ENCODE results near the gene CSNK1G1.

The CSNK1G1 gene

GRCh38 chr15:64132217-64132616, 223.8 kb downstream of the CSNK1G1 start:
- Histone ChIP-seq H3K27me3 (replicated peaks; ENCODE audit: insufficient read depth, low read length) (no peaks in the 10 kb centered on the region), H3F3A (ENCODE audit: insufficient read depth, low read length) (no peaks in the 10 kb centered on the region), H3K9me2 (replicated peaks; ENCODE audit: insufficient read depth, low read length) (no peaks in the 10 kb centered on the region), H3K79me2 (ENCODE audit: low read length) (no peaks in the 10 kb centered on the region), H3K4me3 (ENCODE audit: low read length) (no peak overlapping the region), H2AFZ (ENCODE audit: low read length) (no peak overlapping the region), H3K9me3 (replicated peaks; ENCODE audit: insufficient read depth, low read length) (no peaks in the 10 kb centered on the region), H3K9ac (ENCODE audit: low read length) (no peak overlapping the region), H3K4me1 (ENCODE audit: low read length) (no peaks in the 10 kb centered on the region), H4K20me1 (ENCODE audit: insufficient read depth, low read length) (no peaks in the 10 kb centered on the region), H3K4me2 (ENCODE audit: low read depth, low read length) (no peak overlapping the region), H3K27ac (ENCODE audit: low read length) (no peak overlapping the region), H3K36me3 (replicated peaks; ENCODE audit: insufficient read depth, low read length) (peaks cover 5% of the 10 kb centered on the region)
- no peak for DNase-seq
- TF ChIP-seq CTCF (IDR thresholded peaks at IDR 0.05; ENCODE audit: low read length) (no peak), EZH2 (optimal IDR thresholded peaks at IDR 0.05; ENCODE audit: low read depth, low read length) (no peak), EZH2phosphoT487 (IDR thresholded peaks at IDR 0.05; ENCODE audit: low read length) (no peak)

GRCh38 chr15:64131547-64131946, 224.4 kb downstream of the CSNK1G1 start:
- no peak overlapping the region for H3K4me2 ChIP-seq (ENCODE audit: low read depth, low read length)
- no peaks in the 10 kb centered on the region for H3F3A ChIP-seq (ENCODE audit: insufficient read depth, low read length)
- H3K9me2 ChIP-seq (replicated peaks; ENCODE audit: insufficient read depth, low read length): no peaks in the 10 kb centered on the region
- H4K20me1 ChIP-seq (ENCODE audit: insufficient read depth, low read length): no peaks in the 10 kb centered on the region
- H3K27me3 ChIP-seq (replicated peaks; ENCODE audit: insufficient read depth, low read length): no peaks in the 10 kb centered on the region
- H3K27ac ChIP-seq (ENCODE audit: low read length): no peak overlapping the region
- no peak for DNase-seq
- no peaks in the 10 kb centered on the region for H3K79me2 ChIP-seq (ENCODE audit: low read length)
- H3K9ac ChIP-seq (ENCODE audit: low read length): no peak overlapping the region
- no peak overlapping the region for H3K4me3 ChIP-seq (ENCODE audit: low read length)
- H3K4me1 ChIP-seq (ENCODE audit: low read length): no peaks in the 10 kb centered on the region
- no peaks in the 10 kb centered on the region for H3K9me3 ChIP-seq (replicated peaks; ENCODE audit: insufficient read depth, low read length)
- no peak for TF ChIP-seq CTCF (IDR thresholded peaks at IDR 0.05; ENCODE audit: low read length)
- no peak for TF ChIP-seq EZH2 (optimal IDR thresholded peaks at IDR 0.05; ENCODE audit: low read depth, low read length)
- TF ChIP-seq EZH2phosphoT487 (IDR thresholded peaks at IDR 0.05; ENCODE audit: low read length): no peak
- no peak overlapping the region for H2AFZ ChIP-seq (ENCODE audit: low read length)
- peaks cover 5% of the 10 kb centered on the region for H3K36me3 ChIP-seq (replicated peaks; ENCODE audit: insufficient read depth, low read length)

DNA sequence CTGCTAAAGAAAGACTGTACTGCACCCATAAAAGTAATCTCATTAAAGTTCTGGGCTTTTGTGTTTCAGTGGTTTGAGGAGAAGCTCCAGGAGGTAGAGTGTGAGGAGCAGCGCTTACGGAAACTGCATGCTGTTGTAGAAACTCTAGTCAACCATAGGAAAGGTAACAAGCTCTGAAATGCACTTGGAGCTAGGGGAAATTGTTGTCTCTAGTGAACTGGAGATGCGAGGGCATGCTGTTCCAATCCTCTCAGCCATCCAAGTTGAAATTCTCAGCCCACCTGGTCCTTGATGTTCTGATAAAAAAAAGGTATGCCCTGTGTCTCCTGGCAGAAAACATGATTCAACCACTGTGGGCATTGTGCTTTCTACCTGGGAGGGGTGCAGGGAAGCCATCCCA, 225.8 kb downstream of the CSNK1G1 start:
- Histone ChIP-seq H3K9ac (ENCODE audit: low read length) (no peak overlapping the region), H4K20me1 (ENCODE audit: insufficient read depth, low read length) (no peaks in the 10 kb centered on the region), H2AFZ (ENCODE audit: low read length) (no peak overlapping the region), H3K4me2 (ENCODE audit: low read depth, low read length) (no peak overlapping the region), H3K4me3 (ENCODE audit: low read length) (no peak overlapping the region), H3K9me3 (replicated peaks; ENCODE audit: insufficient read depth, low read length) (no peaks in the 10 kb centered on the region), H3F3A (ENCODE audit: insufficient read depth, low read length) (no peaks in the 10 kb centered on the region), H3K9me2 (replicated peaks; ENCODE audit: insufficient read depth, low read length) (no peaks in the 10 kb centered on the region), H3K36me3 (replicated peaks; ENCODE audit: insufficient read depth, low read length) (peaks cover 12% of the 10 kb centered on the region), H3K27me3 (replicated peaks; ENCODE audit: insufficient read depth, low read length) (no peaks in the 10 kb centered on the region), H3K27ac (ENCODE audit: low read length) (no peak overlapping the region), H3K79me2 (ENCODE audit: low read length) (no peaks in the 10 kb centered on the region), H3K4me1 (ENCODE audit: low read length) (no peaks in the 10 kb centered on the region)
- TF ChIP-seq EZH2phosphoT487 (IDR thresholded peaks at IDR 0.05; ENCODE audit: low read length) (no peak), CTCF (IDR thresholded peaks at IDR 0.05; ENCODE audit: low read length) (no peak), EZH2 (optimal IDR thresholded peaks at IDR 0.05; ENCODE audit: low read depth, low read length) (no peak)
- no peak for DNase-seq
